Central memory CD4-positive, alpha-beta T cell (primary cell): ENCODE data around the gene SH3RF3.

Experiments used
- DNase-seq: peaks from one replicate; pipeline ENCODE4 v3.0.0; 2022

The SH3RF3 gene

GRCh38 chr2:109139865-109140396, 10.9 kb downstream of the SH3RF3 start:
- DNase-seq, result no peak

DNA sequence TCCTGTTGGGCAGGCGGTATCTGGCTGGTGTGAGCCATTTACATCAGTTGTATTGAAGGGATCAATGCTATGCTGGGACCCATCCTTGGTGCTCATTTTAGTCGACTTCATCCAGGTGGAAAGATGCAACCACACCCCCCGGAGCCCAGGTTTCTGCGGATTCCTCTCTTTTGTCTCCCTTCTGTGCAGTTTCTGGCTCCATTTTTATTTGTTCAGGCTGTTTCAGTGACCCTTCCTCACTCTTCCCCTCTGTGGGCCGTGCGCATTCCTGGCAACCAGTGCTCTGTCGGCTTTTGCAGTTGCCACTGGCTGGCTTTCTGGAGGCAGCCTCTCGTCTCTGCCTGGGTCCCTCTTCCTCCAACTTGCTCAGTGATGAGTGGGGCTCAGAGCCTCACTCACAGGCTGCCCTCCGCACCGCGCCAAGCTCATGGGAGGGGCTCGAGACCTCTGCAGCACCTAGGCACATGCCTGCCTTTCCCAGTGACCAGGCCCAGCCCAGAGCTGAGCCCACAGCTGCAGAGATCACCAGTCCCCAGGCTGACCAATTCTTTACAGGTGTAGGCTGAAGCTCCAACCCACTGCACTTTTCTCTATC, 12.1 kb downstream of the SH3RF3 start:
- no peak for DNase-seq

DNA sequence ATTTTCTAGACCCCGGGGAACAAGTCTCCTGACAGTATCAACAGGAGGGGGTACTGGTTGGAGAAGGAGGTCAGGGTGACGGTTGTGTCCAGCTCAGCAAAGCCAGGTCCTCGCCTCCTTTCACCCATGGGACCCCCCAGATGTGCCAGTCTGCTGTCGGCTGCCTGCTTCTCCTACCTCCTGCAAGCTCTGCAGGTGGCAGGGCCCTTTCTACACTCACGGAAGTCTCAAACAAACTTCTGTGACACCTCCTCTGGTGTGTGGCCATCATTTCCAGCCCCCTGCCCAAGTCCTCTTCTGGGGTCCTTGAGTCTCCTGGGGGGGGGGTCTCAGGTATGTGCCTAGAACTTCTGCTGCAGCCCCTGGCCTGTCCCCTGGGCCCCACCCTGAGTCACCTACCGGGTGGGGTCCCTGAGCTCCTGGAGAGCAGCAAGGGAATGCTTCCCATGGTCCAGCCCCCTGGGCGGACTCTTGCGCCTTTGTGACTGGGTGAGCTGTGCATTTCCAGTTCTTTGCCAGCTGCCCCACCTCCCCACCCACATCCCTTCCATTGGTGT, 12.8 kb downstream of the SH3RF3 start:
- DNase-seq, result no peak

- DNase-seq, result no peak
Observed at GRCh38 chr2:109142416-109143210, 13.6 kb downstream of the SH3RF3 start.

DNA sequence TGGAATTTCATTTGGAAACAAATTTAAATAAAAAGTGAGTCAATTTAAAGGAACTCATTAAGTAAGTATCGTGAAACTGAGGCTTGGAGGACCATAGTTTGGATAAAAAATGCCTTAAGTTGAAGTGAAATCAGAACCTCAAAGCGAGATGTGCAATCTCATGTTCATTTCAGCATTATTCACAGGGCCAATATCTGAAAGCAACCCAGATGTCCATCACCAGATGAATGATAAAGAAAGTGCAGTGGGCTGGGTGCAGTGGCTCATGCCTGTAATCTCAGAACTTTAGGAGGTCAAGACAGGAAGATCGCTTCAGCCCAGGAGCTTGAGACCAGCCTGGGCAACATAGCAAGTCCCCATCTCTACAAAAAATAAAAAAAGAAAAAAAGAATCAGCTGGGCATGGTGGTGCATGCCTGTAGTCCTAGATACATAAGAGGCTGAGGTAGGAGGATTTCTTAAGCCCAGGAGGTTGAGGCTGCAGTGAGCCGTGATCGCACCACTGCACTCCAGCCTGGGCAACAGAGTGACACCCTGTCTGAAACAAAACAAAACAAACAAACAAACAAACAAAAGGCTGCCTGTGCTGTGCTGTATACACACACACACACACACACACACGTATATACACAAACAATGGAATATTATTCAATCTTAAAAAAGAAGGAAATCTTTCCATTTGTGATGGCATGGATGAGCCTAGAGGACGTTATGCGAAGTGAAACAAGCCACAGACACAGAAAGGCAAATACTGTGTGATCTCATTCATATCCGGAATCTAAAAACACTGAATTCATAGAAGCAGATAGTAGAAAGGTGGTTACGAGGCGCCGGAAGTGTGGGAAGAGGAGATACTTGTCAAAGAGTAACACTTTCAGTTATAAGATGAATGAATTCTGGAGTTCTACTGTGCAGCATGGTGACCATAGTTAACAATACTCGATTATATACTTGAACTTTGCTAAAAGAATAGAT, 14.5 kb downstream of the SH3RF3 start:
- peak; percentile 77 for DNase-seq

- DNase-seq, result peak; percentile 74
Observed at GRCh38 chr2:109144271-109144670, 15.3 kb downstream of the SH3RF3 start.

- DNase-seq, result no peak
Observed at GRCh38 chr2:109144721-109145120, 15.7 kb downstream of the SH3RF3 start.

- DNase-seq, result no peak
Observed at GRCh38 chr2:109145286-109145685, 16.3 kb downstream of the SH3RF3 start.

GRCh38 chr2:109147405-109147804, 18.4 kb downstream of the SH3RF3 start:
- no peak for DNase-seq

GRCh38 chr2:109148117-109148746, 19.2 kb downstream of the SH3RF3 start:
- DNase-seq, result no peak

DNA sequence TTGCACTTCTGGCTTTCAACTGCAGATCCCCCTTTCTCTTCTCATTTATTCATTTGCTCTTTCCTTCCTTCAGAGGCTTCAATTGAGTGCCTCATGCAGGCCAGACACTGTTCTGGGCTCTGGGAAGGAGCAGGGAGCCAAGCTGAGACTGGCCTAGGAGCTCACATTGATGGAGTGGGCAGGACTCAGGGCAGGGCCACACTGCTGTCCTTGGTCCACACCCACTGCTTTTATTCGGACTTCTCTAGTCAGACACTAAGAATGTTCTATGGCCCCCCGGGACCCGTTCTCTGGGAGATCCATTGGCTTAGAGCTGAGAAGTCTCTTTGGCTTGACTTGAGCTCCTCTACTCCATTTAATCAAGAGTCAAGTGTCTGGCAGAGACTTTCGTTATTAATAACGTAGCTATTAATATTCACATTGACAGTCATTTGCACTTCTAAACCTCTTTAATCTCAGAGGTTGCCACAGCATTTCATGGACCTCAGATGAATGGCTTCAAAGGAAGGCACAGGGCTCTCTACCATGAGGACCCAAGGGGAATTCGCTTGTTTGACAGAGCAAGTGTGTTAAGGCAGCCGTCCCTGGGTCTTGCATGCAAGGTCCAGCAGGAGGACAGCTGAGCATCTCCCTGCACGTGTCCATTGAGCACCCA, 20.1 kb downstream of the SH3RF3 start:
- DNase-seq, result no peak

DNA sequence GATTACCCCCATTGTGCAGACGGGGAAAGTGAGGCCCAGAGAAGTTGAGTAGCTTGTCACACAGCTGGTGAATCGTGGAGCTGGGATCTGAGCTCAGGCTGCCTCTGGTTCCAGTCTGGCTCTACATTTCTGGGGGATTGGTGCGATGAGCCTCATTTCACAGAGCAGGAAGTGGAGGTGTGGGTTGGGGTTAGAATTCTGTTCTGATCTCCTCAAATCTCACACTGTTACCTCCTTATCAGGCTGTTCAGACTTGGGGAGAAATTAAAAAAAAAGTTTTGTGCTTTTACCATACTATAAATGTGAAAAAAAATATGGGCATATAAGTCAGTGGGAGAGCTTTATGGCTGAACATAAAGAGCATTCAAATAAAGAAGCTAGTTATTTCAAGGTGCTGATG, 21.6 kb downstream of the SH3RF3 start:
- DNase-seq, result no peak

- no peak for DNase-seq
Observed at GRCh38 chr2:109151519-109151918, 22.5 kb downstream of the SH3RF3 start.

DNA sequence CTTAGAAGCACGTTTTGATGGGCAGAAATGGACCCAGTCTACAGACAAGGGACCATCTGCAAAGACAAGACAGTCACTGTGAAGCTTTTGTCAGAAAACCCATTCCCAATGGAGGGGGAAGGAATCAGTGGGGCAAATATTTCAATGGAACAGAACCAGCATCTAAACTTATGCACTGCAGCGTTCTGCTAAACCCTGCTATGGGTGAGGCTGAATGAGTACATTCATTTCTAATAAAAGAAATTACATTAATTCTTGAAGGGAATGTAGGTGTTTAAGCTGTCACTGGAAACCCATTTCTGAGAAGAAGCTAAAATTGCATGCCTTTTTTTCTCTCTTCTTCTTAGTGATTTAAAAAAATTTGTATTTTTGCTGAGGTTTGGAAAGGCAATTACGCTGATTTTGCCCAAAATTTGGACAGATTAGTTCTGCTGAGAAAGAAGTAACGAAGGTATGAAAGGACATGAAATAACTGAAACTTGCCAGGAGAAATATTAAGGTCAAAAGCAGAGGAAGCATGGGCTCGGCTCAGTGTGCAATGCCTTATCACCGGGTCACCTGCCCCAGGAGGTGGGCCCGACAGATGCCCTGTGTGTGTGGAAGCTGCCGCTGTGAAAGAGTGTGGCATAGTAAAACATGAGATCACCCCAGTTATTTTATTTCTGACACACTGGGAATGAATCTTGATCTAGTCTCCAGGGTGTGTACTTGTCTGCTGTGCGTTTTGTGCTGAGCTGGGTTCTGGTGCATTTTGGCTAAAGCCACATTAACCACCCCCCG, 24.2 kb downstream of the SH3RF3 start:
- DNase-seq, result no peak

DNA sequence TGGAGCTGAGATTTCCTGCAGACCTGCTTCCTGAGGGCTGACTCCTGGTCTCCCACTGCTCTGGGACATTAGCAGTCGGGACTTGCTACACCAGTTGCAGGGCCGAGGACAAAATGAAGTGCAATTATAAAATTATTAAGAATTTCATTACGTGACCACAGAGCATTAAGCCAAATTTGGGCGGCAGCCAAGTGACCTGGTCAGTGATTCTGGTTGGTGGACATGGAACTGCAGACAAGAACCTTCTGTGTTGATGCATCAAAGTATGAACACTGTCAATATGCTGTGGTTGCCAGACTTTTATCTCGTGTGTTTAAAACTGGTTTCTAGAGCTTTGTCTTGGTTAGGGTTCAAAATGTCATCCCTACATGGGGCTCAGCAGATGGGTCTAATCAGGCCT, 24.8 kb downstream of the SH3RF3 start:
- DNase-seq, result no peak

- no peak for DNase-seq
Observed at GRCh38 chr2:109154226-109154625, 25.2 kb downstream of the SH3RF3 start.

- DNase-seq, result no peak
Observed at GRCh38 chr2:109155553-109156451, 26.8 kb downstream of the SH3RF3 start.

DNA sequence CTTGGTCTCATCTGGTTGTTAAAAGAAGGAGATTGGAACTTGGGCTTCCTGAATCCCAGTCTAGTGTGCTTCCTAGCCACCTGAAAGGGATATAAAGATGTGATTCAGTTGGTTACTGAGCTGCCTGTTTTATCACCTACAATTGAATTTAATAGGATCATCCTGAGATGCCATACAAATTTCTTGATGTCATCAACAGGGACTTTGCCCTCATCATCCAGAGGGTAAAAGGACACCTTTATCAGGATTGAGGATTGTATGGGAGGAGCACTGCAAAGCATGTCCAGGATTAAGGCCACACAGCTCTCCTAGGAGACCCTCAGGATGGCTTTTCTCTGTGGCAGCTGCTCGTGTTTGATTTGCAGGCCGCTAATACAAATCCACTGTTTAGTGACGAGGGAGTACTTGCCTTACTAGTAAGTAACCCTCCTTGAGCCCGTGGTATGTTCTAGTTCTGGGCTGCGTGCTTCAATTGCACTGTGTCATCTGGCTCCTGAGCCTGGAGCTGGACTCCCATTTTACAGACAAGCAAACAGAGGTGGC, 28.6 kb downstream of the SH3RF3 start:
- no peak for DNase-seq

DNA sequence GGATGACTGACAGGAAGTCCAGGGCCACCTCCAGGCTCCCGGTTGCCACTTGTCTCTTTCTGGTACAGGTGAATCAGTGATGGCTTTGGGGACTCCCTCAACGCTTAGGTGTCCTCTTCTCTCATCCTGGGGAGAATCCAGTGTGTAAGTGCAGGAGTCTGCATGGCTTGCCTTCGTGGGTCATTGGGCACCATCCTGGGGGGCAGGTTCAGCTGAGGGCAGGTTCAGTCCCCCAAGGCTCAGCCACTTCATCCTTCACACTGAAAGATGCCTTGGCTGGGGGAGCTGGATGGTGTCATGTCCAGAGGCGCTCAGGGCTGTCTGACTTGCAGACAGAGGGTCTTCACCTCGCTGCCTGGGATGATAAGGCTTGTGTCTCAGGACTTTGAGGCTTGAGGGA, 29.2 kb downstream of the SH3RF3 start:
- no peak for DNase-seq

DNA sequence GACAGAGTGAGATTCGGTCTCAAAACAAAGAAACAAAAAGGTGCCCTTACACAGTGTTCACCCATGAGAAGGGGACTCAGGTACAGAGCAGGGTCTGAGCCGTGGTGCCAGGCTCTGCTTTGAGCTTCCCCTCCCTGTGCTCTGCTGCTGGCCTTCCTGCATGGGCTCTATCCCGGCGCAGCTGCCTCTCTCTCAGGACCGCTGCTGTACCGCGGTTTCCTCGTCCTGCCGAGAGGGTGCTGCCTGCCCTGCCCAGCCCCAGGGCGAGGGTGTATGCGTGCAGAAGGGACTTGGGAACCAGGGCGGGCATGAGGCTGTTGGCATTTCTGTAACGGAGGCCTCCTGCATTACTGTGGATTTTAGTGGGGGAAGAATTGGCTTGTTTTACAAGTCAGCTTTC, 30.1 kb downstream of the SH3RF3 start:
- DNase-seq, result no peak
